Lower lobe of right lung (tissue), 2 donors: ENCODE measurements around the gene TMC4. TPM values are rescaled to one million over a fixed set of nuclear protein-coding genes. Genes with fewer than 3 reads are reported as not detected.
A peak's percentile ranks its signal among the peaks of the same experiment; 100 is the strongest.
"Not testable (repeated sequence)": the region's sequence is repeated elsewhere in the genome, so short reads cannot be mapped to it uniquely, and the experiment has no call there.

ENCODE experiments used
- ATAC-seq, 2 donors: fragments of 200-7000 bp; cut with Tn5 transposase; one replicate each; pipeline ENCODE4 v1.9.1; 2020 to 2022; ENCODE audit warnings: mild to moderate bottlenecking in 2 of 2, moderate library complexity in 2 of 2
- DNase-seq: peaks from one replicate; pipeline ENCODE4 v3.0.0-alpha.2; 2020
- H3K27ac ChIP-seq: fragments of 200-600 bp; one replicate; pipeline ENCODE4 v1.8.0; 2022
- H3K27me3 ChIP-seq: fragments of 200-600 bp; one replicate; pipeline ENCODE4 v1.8.0; 2022; ENCODE audit warnings: low read depth
- H3K36me3 ChIP-seq: fragments of 200-600 bp; one replicate; pipeline ENCODE4 v1.8.0; 2022; ENCODE audit warnings: mild to moderate bottlenecking
- H3K4me1 ChIP-seq: fragments of 200-600 bp; one replicate; pipeline ENCODE4 v1.8.0; 2022
- H3K4me3 ChIP-seq: fragments of 200-600 bp; one replicate; pipeline ENCODE4 v1.8.0; 2022; ENCODE audit warnings: mild to moderate bottlenecking
- H3K9me3 ChIP-seq: fragments of 200-600 bp; one replicate; pipeline ENCODE4 v1.8.0; 2022
- intact Hi-C: fragments of 100-400 bp; cut with DNase I; formaldehyde crosslinking; loops from one replicate; pipeline ENCODE4 v1.11.0; 2022
- total RNA-seq: library from RNA; stranded (reverse); fragmentation: NEBNext Ultra II Directional; extraction: Animal tissue kit (Norgen Biotek cat#: 25700); gene quantifications from one replicate; pipeline ENCODE4 v1.2.1, GENCODE V29; 2021
- TF ChIP-seq, protein P1 (sequence below): fragments of 200-600 bp; IDR thresholded peaks from one replicate; pipeline ENCODE4 v1.8.0; 2022; ENCODE audit warnings: antibody characterized with exemption, mild to moderate bottlenecking
- donor health status: DM: no; HTN: yes; CAD: no; lungs with severe emphysema.

Gene TMC4
- total RNA-seq, 1 donor from 2014 or later, result 57.6 TPM

DNA sequence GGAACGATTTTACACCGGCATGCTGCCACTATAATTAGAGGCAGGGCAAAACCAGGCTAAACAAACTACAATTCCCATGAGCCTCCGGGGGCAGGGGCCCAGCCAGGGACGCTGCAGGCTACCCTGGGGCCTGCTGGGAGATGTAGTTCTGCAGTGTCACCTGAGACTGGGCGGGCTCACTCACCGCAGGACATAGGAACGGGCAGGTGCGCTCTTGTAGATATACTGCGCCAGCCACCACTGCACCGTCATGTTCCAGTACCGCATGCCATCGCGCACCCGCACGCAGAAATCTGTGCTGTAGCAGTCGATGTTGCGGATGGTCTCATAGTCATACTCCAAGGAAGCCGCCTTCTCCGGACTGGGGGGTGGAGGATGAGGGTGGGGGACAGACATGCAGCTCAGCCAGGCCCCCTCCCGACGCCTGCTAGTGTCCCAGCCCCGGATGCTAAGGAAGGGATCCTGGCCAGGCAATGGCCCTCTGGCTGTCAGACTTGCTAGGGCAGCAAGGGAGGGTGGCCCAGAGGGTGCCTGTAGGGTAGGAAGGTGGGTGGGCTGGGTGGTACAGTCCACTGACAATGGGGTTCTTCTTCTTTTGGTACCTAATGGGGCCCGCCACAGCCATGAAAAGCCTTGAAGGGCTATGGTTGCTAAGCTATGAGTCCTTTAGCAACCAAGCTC, 5.8 kb upstream of the TMC4 start:
- Histone ChIP-seq H3K27ac (no peak overlapping the region), H3K9me3 (no peaks in the 10 kb centered on the region), H3K36me3 (peaks cover 38% of the 10 kb centered on the region), H3K4me1 (no peaks in the 10 kb centered on the region), H3K27me3 (no peaks in the 10 kb centered on the region), H3K4me3 (no peak overlapping the region)
- no peak for DNase-seq
- TF ChIP-seq, protein P1, sequence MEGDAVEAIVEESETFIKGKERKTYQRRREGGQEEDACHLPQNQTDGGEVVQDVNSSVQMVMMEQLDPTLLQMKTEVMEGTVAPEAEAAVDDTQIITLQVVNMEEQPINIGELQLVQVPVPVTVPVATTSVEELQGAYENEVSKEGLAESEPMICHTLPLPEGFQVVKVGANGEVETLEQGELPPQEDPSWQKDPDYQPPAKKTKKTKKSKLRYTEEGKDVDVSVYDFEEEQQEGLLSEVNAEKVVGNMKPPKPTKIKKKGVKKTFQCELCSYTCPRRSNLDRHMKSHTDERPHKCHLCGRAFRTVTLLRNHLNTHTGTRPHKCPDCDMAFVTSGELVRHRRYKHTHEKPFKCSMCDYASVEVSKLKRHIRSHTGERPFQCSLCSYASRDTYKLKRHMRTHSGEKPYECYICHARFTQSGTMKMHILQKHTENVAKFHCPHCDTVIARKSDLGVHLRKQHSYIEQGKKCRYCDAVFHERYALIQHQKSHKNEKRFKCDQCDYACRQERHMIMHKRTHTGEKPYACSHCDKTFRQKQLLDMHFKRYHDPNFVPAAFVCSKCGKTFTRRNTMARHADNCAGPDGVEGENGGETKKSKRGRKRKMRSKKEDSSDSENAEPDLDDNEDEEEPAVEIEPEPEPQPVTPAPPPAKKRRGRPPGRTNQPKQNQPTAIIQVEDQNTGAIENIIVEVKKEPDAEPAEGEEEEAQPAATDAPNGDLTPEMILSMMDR, result no peak
- intact Hi-C loops, result no loop called here
- peak; percentile 58 to 76 for ATAC-seq

DNA sequence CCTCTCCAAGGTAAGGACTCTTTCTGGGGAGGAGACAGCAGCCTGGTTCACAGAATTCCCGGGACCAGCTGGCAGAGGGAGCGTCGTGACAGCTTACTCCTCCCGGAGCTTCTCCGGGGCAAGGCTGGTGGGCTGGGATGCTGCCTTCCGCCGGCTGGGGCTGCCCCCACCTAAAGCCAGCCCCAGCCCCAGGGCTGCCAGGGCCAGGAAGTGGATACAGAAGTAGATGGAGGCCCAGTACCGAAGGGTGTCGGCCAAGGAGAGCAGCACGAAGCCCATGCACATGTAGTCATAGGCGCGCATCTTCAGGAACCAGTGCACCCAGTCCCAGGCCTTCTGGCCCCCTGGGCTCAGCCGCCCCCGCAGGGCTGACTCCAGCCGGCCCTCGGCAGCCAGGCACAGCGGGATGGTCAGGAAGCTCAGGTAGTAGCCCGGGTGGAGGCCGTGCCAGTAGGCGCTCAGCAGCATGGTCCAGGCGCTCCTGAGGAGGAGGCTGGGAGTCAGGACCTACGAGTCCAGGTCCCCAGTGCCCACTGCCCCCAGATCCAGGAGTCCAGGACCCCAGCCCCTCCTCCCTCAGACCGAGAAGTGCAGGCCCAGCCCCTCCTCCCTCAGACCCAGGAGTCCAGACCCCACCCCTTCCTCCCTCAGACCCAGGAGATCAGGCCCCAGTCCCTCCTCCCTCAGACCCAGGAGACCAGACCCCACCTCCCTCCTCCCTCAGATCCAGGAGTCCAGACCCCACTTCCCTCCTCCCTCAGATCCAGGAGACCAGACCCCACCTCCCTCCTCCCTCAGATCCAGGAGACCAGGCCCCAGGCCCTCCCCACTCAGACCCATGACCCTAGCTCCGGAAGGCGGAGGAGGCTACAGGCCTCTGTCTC, 1.2 kb upstream of the TMC4 start:
- H3K27ac ChIP-seq, result no peak overlapping the region
- ATAC-seq (no peak), DNase-seq (no peak)
- H3K4me1 ChIP-seq, result no peaks in the 10 kb centered on the region
- no peak overlapping the region for H3K4me3 ChIP-seq
- TF ChIP-seq, protein P1, result no peak
- H3K27me3 ChIP-seq, result no peaks in the 10 kb centered on the region
- H3K9me3 ChIP-seq, result no peaks in the 10 kb centered on the region
- peaks cover 12% of the 10 kb centered on the region for H3K36me3 ChIP-seq
- intact Hi-C loops, result no loop called here

DNA sequence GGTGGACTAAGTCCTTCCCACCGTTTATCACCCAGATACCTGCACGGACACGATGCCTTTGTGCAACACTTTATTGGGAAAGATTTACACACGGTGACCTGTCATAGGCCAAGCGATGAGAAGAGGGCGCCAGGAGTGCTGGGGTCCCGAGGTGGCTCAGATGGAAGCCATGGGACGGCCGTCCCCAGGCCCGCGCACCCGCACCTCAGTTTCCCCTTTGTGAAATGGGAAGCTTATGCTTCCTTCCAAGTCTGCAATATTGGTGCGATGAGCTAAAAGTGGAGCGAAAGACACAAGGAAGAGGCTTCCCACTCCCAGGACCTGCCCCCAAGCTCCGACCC, 369 bp upstream of the TMC4 start:
- intact Hi-C loops, result no loop called here
- Histone ChIP-seq H3K4me1 (peaks cover 2% of the 10 kb centered on the region), H3K27me3 (no peaks in the 10 kb centered on the region), H3K9me3 (no peaks in the 10 kb centered on the region), H3K36me3 (peaks cover 9% of the 10 kb centered on the region), H3K27ac (no peak overlapping the region), H3K4me3 (peak overlapping the region; percentile 47)
- ATAC-seq, result no peak
- TF ChIP-seq, protein P1, result no peak
- DNase-seq, result no peak

DNA sequence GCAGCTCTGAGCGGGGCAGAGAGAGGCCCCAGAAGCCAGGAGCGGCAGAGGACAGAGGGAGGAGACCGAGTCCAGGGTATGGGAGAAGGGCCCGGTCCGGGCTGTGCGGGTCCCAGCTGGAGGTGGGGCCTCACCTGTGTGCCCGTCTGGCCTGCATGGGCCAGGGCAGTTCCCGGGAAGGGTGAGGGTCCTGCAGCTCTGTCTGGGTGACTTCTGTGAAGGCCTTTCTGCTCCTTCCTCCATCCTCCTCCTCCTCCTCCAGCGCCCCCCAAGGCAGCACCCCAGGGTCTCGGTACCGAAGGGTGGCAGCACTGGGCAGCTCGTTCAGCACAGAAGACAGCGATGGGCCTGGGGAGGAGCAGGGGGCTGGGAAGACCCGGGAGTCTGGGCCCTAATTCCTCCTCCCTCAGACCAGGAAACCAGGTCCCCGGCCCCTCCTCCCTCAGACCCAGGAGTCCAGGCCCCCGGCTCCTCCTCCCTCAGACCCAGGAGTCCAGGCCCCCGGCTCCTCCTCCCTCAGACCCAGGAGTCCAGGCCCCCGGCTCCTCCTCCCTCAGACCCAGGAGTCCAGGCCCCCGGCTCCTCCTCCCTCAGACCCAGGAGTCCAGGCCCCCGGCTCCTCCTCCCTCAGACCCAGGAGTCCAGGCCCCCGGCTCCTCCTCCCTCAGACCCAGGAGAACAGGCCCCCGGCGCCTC, 1.1 kb downstream of the TMC4 start:
- DNase-seq, ATAC-seq, H3K27me3 ChIP-seq, H3K36me3 ChIP-seq, H3K4me1 ChIP-seq, H3K9me3 ChIP-seq, H3K27ac ChIP-seq, H3K4me3 ChIP-seq, intact Hi-C loops: not testable (repeated sequence)

DNA sequence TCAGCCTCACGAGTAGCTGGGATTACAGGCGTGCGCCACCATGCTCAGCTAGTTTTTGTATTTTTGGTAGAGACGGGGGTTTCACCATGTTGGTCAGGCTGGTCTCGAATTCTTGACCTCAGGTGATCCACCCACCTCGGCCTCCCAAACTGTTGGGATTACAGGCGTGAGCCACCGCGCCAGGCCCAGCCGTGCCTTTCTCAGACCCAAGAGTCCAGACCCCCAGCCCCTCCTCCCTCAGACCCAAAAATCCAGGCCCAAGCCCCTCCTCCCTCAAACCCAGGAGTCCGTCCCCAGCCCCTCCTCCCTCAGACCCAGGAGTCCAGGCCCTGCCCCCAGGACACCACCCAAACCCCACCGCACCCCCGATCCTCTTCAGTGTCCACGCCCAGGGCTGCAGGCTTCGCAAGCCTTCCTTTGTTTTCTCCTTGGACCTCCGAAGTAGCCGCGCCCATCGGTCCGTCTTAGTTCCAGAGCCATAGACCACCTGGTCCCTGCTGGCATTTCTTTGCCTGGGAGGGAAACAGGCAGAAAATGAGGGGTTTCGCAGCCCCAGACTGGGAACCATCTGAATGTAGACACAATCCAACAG, 3.7 kb downstream of the TMC4 start:
- no peak for DNase-seq
- intact Hi-C loops, result loop anchor here (5.0 kb wide), 1 partner anchor 63 kb away; no protein-coding TSS in a partner anchor
- H3K27ac ChIP-seq, result no peak overlapping the region

More for the DNA sequence above, 3.7 kb downstream of the TMC4 start:
- no peak for ATAC-seq
- Histone ChIP-seq H3K27me3 (peaks cover 4% of the 10 kb centered on the region), H3K36me3 (no peaks in the 10 kb centered on the region), H3K4me1 (peaks cover 12% of the 10 kb centered on the region), H3K4me3 (no peak overlapping the region), H3K9me3 (no peaks in the 10 kb centered on the region)
- TF ChIP-seq, protein P1, result no peak
